Fibroblast of the aortic adventitia (primary cell): ENCODE data around the gene ERC1. TPM values are rescaled to one million over a fixed set of nuclear protein-coding genes. Genes with fewer than 3 reads are reported as not detected.

Experiments
- DNase-seq: peaks from one replicate; pipeline ENCODE4 v3.0.0-alpha.2; 2010; ENCODE audit warnings: low read depth
- H3K4me3 ChIP-seq: 2 replicates; pipeline ENCODE4 v1.5.1; 2011; ENCODE audit warnings: low read depth, mild to moderate bottlenecking, control low read depth, low read length, moderate library complexity
- total RNA-seq: library from RNA; depleted of rRNA; stranded (reverse); fragments of >200 nt; gene quantifications from 2 replicates; pipeline ENCODE4 v1.2.3, GENCODE V29; 2012; ENCODE audit warnings: low replicate concordance
- TF ChIP-seq, protein P1 (sequence below): IDR thresholded peaks from 2 replicates; pipeline ENCODE4 v1.5.1; 2011; ENCODE audit warnings: mild to moderate bottlenecking, low read length, control low read depth, inconsistent platforms; ENCODE audit not compliant: insufficient read depth

The ERC1 gene
- total RNA-seq, 1 donor: 50.9 TPM

DNA sequence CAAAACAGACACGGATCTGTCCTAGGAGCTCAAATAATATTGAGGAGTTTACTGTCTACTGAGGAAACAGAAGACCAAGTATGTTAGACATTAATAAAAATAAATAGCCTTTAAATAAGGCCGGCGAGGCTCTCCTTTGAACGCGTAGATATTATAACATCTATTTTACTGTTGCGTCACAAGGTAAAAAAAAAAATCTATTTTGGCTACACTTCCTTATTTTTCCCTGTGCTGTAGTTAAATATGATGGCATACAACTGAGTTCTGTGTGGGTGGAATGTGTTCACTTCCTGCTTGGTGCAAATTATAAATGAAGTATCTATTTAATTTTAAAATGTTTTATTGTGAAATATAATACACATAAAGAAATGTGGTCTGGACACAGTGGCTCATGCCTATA is 24.3 kb upstream of the ERC1 start:
- DNase-seq: no peak
- H3K4me3 ChIP-seq: no peak overlapping the region
- TF ChIP-seq, protein P1, sequence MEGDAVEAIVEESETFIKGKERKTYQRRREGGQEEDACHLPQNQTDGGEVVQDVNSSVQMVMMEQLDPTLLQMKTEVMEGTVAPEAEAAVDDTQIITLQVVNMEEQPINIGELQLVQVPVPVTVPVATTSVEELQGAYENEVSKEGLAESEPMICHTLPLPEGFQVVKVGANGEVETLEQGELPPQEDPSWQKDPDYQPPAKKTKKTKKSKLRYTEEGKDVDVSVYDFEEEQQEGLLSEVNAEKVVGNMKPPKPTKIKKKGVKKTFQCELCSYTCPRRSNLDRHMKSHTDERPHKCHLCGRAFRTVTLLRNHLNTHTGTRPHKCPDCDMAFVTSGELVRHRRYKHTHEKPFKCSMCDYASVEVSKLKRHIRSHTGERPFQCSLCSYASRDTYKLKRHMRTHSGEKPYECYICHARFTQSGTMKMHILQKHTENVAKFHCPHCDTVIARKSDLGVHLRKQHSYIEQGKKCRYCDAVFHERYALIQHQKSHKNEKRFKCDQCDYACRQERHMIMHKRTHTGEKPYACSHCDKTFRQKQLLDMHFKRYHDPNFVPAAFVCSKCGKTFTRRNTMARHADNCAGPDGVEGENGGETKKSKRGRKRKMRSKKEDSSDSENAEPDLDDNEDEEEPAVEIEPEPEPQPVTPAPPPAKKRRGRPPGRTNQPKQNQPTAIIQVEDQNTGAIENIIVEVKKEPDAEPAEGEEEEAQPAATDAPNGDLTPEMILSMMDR: no peak

DNA sequence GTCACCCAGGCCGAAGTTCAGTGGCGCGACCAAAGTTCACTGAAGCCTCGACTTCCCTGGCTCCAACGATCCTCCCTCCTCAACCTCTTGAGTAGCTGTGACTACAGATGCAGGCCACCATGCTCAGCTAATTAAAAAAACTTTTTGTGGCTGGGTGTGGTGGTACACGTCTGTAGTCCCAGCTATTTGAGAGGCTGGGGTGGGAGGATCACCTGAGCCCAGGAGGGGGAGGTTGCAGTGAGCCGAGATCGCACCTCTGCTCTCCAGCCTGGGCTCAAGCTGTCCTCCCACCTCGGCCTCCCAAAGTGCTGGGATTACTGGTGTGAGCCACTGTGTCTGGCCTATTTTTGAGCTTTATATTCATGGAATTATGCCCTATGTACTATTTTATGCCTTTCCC is 23.4 kb upstream of the ERC1 start:
- TF ChIP-seq, protein P1: no peak
- no peak overlapping the region for H3K4me3 ChIP-seq
- no peak for DNase-seq

DNA sequence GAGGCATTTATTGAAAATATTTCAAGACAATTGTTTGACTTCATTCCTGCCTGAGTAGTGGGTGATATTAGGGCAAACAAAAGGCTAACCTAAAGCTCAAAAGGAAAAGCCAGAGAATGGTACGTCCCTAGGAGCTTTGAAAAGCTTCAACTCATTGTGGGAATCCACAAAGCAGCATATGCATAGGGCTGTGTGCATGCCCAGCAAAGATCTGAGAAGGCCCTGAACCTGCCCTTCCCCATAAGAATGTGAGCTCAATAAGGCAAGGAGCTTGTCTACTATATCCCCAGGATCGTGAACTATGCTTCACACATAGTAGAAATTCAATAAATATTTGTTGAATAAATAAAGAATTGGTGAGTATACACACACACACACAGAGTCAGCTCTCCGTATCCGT is 22.5 kb upstream of the ERC1 start:
- DNase-seq: no peak
- TF ChIP-seq, protein P1: no peak
- H3K4me3 ChIP-seq: no peak overlapping the region

DNA sequence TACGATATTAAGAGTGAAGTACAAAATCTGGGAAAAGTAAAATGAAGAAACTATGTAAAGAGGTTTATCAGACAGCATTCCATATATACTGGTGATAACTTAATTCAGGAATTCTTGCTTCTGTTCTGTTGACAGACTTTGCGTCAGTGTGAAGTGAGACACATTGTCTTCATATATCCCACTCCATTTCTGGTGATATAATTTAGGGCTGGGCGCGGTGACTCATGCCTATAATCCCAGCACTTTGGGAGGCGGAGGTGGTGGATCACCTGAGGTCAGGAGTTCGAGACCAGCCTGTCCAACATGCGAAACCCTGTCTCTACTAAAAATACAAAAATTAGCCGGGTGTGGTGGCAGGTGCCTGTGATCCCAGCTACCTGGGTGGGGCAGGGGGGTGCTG is 21.2 kb upstream of the ERC1 start:
- DNase-seq: no peak
- no peak overlapping the region for H3K4me3 ChIP-seq
- TF ChIP-seq, protein P1: no peak

DNA sequence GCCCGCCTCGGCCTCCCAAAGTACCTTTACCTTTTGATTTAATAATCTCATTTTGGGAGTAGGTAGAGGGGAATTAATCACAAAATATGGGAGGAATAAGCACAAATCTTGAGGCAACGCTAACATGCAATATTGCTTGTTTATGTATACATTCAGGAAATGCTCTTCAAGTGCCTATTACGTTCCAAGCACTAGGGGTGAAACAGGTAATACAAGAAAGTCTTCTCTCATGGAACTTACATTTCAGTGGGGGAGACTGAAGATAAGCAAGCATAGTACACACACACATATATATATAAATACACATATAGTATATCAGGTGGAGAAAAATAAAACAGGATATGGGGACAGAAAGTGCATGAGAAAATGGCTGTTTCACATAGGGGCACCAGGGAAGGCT is 19.0 kb upstream of the ERC1 start:
- no peak for DNase-seq
- H3K4me3 ChIP-seq: no peak overlapping the region

DNA sequence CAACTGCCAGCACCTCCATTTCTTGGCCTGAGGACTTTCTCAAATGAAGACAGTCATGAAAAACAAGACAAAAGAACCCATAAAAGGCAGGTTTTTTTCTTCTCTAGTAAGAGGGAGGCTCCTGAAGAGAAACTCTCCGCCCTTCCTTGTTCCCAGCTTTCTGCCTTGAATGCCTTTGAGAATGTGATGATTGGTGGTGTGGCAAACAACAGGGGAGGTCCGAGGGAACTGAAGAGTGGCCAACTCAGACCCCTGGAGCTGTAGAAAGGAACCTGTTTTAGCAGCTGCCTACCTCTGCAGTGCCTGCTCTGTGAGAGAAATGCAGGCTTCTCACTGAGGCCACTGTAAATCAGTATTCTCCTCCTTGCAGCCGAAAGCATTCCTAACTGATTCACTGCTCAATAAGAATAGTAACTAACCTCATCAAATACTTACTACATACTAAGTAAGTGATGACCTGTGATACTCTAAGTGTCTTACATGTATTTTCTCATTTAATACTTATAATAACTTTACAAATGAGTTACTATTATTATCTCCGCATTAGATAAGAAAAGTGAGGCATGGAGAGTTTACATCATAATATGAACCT is 16.7 kb upstream of the ERC1 start:
- TF ChIP-seq, protein P1: no peak
- no peak overlapping the region for H3K4me3 ChIP-seq
- DNase-seq: no peak

More for the DNA sequence above, 19.0 kb upstream of the ERC1 start:
- TF ChIP-seq, protein P1: no peak

DNA sequence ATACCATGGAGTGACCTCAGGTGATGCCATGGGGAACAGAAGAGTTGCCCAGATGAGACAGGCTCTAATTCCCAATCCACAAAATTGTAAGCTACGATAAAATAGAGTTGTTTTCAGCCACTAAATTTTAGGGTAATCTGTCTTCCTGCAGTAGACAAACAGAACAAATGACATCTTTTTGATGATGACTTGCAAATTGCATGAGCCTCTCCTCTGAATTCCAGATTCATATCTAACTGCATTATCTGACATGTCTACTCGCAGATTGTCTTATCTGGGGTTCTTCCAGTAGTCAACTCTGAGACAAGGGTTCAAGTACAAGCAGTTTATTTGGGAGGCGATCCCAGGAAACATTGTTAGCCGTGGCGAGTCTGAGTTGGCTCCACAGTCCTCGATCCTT is 14.4 kb upstream of the ERC1 start:
- no peak for DNase-seq
- TF ChIP-seq, protein P1: no peak
- no peak overlapping the region for H3K4me3 ChIP-seq
